Tibial nerve (tissue), 4 donors: ENCODE data around the gene DCP1B. TPM values are rescaled to one million over a fixed set of nuclear protein-coding genes. Genes with fewer than 3 reads are reported as not detected.

Source experiments
- DNase-seq, 2 donors: peaks; one replicate each; pipeline ENCODE4 v3.0.0-alpha.2; 2019; ENCODE audit warnings: low spot score in 2 of 2
- H3K27ac ChIP-seq, 4 donors: fragments of 200-600 bp; sonication (generic) in 3 of 4; one replicate each; pipeline ENCODE4 v1.5.1; 2017 to 2019; ENCODE audit warnings: mild to moderate bottlenecking in 1 of 4
- H3K27me3 ChIP-seq, 2 donors: fragments of 200-600 bp; sonication (generic) in 1 of 2; one replicate each; pipeline versions ENCODE4 v1.5.1 to v1.6.0; 2017 to 2019
- H3K36me3 ChIP-seq, 3 donors: fragments of 200-600 bp; sonication (generic); one replicate each; pipeline ENCODE4 v1.5.1; 2018 to 2019
- H3K4me1 ChIP-seq, 4 donors: fragments of 200-600 bp; sonication (generic) in 3 of 4; one replicate each; pipeline ENCODE4 v1.5.1; 2017 to 2019
- H3K4me3 ChIP-seq, 4 donors: fragments of 200-600 bp; sonication (generic) in 3 of 4; one replicate each; pipeline ENCODE4 v1.5.1; 2017 to 2019; ENCODE audit warnings: mild to moderate bottlenecking in 1 of 4, moderate library complexity in 1 of 4
- H3K9me3 ChIP-seq, 4 donors: fragments of 200-600 bp; sonication (generic) in 3 of 4; one replicate each; pipeline ENCODE4 v1.5.1; 2017 to 2019
- EP300 ChIP-seq, 2 donors: sonication (generic); formaldehyde crosslinking; IDR thresholded peaks; one replicate each; pipeline ENCODE4 v1.6.1; 2017; ENCODE audit warnings: antibody characterized with exemption in 2 of 2, mild to moderate bottlenecking in 1 of 2
- POLR2A ChIP-seq, 2 donors: fragments of 450-650 bp; IDR thresholded peaks; one replicate each; pipeline ENCODE4 v1.6.1; 2017; ENCODE audit warnings: antibody characterized with exemption in 2 of 2, mild to moderate bottlenecking in 2 of 2, moderate library complexity in 2 of 2
- WGBS, 2 donors: methylation state at CpG; one replicate each; pipeline ENCODE4 v1.1.5; 2018; 5-methylcytosine and 5-hydroxymethylcytosine counted together
- total RNA-seq, 4 donors: library from RNA; depleted of rRNA; stranded (reverse); fragments of >200 nt; gene quantifications; one replicate each; pipeline ENCODE4 v1.1.0, GENCODE V29; 2016
- TF ChIP-seq, protein P1 (sequence below), 5 experiments: fragments of 200-600 bp in 3 of 5; fragments of 450-650 bp in 2 of 5; sonication (generic) in 3 of 5; IDR thresholded peaks; one replicate each; pipeline ENCODE4 v1.5.1; 2016 to 2019; ENCODE audit warnings: antibody characterized with exemption in 5 of 5, mild to moderate bottlenecking in 3 of 5, moderate library complexity in 2 of 5

The DCP1B gene
- total RNA-seq = 10 to 100 TPM in 3 of 4 donors, 1 to 10 TPM in 1; 7.5 to 21.0 (median 13.3) TPM

GRCh38 chr12:2004113-2004929 is at the start of gene DCP1B:
Gene DCP1B (minus strand): TSS chr12:2004457. CDS start chr12:2004431, 26 bp downstream.
- WGBS, 2 donors = 3% methylated on average over 39 to 55 of the region's 55 CpGs
- TF ChIP-seq POLR2A (IDR thresholded peaks at IDR 0.05) (peak; percentile 36 to 68), EP300 (IDR thresholded peaks at IDR 0.05) (peak; percentile 52 to 95)
- TF ChIP-seq, protein P1, sequence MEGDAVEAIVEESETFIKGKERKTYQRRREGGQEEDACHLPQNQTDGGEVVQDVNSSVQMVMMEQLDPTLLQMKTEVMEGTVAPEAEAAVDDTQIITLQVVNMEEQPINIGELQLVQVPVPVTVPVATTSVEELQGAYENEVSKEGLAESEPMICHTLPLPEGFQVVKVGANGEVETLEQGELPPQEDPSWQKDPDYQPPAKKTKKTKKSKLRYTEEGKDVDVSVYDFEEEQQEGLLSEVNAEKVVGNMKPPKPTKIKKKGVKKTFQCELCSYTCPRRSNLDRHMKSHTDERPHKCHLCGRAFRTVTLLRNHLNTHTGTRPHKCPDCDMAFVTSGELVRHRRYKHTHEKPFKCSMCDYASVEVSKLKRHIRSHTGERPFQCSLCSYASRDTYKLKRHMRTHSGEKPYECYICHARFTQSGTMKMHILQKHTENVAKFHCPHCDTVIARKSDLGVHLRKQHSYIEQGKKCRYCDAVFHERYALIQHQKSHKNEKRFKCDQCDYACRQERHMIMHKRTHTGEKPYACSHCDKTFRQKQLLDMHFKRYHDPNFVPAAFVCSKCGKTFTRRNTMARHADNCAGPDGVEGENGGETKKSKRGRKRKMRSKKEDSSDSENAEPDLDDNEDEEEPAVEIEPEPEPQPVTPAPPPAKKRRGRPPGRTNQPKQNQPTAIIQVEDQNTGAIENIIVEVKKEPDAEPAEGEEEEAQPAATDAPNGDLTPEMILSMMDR (IDR thresholded peaks at IDR 0.05) = peak in 2 of 5 experiments; percentile 26 to 67
- Histone ChIP-seq H3K27ac (peak within 1 kb of the TSS; percentile 77 to 94 (median 92)), H3K36me3 (no peaks in the 10 kb centered on the region), H3K4me3 (peak within 1 kb of the TSS; percentile 80 to 91 (median 86)), H3K9me3 (no peaks in the 10 kb centered on the region), H3K4me1 (peaks cover 0 to 38% (median 10%) of the 10 kb centered on the region in 4 donors), H3K27me3 (no peaks in the 10 kb centered on the region)
- DNase-seq = peak; percentile 94 to 95

DNA sequence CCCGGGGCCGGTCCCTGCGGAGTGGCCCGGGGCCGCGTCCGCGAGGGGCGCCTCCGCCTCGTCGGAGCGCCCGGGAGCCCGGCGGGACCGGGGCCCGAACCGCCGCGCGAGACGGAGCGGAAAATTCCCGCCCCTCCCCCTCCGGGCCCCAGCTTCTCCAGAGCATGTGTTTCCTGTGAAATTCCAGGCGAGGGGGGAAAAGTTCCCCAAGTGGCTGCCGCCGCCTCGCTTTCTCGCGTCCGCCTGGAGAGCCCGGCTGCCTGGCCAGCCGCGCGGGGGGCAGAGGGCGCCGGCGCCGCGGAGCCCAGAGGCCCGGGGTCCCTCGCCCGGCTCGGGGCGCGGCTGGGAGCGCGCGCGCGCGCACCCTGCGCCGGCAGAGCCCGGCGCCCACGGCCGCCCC is 49.4 kb upstream of the DCP1B start:
- H3K27ac ChIP-seq = peak overlapping the region in 2 of 4 donors; percentile 17 to 79
- peaks cover 0 to 24% (median 0%) of the 10 kb centered on the region in 4 donors for H3K4me1 ChIP-seq
- WGBS, 2 donors = 0% methylated on average over 11 to 56 of the region's 60 CpGs
- no peaks in the 10 kb centered on the region for H3K9me3 ChIP-seq
- peak overlapping the region; percentile 30 to 69 (median 38) for H3K4me3 ChIP-seq
- peaks cover 0 to 38% of the 10 kb centered on the region in 2 donors for H3K27me3 ChIP-seq
- no peak for DNase-seq
- no peaks in the 10 kb centered on the region for H3K36me3 ChIP-seq
- TF ChIP-seq POLR2A (IDR thresholded peaks at IDR 0.05) (no peak), EP300 (IDR thresholded peaks at IDR 0.05) (no peak)
- TF ChIP-seq, protein P1 (IDR thresholded peaks at IDR 0.05) = no peak

DNA sequence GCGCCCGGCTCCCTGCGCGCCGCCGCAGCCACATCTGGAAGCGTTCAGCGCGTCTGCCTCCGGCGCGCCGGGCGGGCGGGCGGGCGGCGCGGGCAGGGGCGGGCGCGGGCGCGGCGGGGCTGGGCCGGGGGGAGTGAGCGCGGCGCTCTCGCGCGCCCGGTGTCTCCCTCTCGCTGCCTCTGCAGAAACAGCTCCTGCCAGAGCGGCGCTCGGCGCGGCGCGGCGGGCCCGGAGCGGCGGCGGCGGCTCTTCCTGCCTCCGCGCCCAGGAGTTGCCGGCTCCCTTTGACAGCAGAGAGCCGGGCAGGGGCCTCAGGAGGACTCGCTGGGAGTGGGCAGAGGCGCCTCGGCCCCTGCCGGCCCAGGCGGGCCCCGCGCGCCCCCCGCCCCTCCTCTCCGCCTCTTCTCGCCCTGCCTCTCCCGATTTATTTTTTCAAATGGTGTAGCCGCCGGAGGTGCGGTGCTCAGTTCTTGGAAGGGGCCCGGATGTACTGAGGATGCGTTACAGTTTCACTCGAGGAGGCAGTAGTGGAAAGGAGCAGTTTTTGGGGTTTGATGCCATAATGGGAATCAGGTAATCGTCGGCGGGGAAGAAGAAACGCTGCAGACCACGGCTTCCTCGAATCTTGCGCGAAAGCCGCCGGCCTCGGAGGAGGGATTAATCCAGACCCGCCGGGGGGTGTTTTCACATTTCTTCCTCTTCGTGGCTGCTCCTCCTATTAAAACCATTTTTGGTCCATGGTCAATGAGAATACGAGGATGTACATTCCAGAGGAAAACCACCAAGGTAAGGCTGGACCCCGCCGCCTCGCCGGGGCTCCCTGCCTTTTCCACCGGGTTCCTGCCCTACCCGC is 48.8 kb upstream of the DCP1B start, which contains the start of gene CACNA1C:
CACNA1C (plus strand) TSS at position 162 of the 853 bp plus-strand sequence; CDS start at position 738, 576 bp downstream.
- peak within 1 kb of the TSS in 3 of 4 donors; percentile 17 to 79 (median 64) for H3K27ac ChIP-seq
- H3K9me3 ChIP-seq = no peaks in the 10 kb centered on the region
- no peaks in the 10 kb centered on the region for H3K36me3 ChIP-seq
- peak within 1 kb of the TSS; percentile 30 to 69 (median 38) for H3K4me3 ChIP-seq
- peak in 1 of 2 donors; percentile 21 for DNase-seq
- peaks cover 0 to 43% of the 10 kb centered on the region in 2 donors for H3K27me3 ChIP-seq
- WGBS, 2 donors = 0 to 1% methylated on average over 44 to 49 of the region's 90 CpGs
- peaks cover 0 to 24% (median 0%) of the 10 kb centered on the region in 4 donors for H3K4me1 ChIP-seq
- no peak for TF ChIP-seq POLR2A (IDR thresholded peaks at IDR 0.05)
- TF ChIP-seq, protein P1 (IDR thresholded peaks at IDR 0.05) = peak in 4 of 5 experiments; percentile 37 to 54 (median 38)

- peaks cover 0 to 24% (median 0%) of the 10 kb centered on the region in 4 donors for H3K4me1 ChIP-seq
- peak overlapping the region; percentile 19 to 69 (median 30) for H3K4me3 ChIP-seq
- DNase-seq = no peak
- H3K27me3 ChIP-seq = peaks cover 0 to 37% of the 10 kb centered on the region in 2 donors
- H3K9me3 ChIP-seq = no peaks in the 10 kb centered on the region
- whole genome bisulfite sequencing, 2 donors = 9 to 12% methylated on average over 30 to 50 of the region's 52 CpGs
- TF ChIP-seq EP300 (IDR thresholded peaks at IDR 0.05) (no peak), POLR2A (IDR thresholded peaks at IDR 0.05) (no peak)
- TF ChIP-seq, protein P1 (IDR thresholded peaks at IDR 0.05) = no peak
- H3K36me3 ChIP-seq = no peaks in the 10 kb centered on the region
- H3K27ac ChIP-seq = peak overlapping the region in 1 of 4 donors; percentile 32
These were observed 47.7 kb upstream of the DCP1B start for GRCh38 chr12:2051700-2052621.
